ENCODE measurements around the gene FCN1.

DNA sequence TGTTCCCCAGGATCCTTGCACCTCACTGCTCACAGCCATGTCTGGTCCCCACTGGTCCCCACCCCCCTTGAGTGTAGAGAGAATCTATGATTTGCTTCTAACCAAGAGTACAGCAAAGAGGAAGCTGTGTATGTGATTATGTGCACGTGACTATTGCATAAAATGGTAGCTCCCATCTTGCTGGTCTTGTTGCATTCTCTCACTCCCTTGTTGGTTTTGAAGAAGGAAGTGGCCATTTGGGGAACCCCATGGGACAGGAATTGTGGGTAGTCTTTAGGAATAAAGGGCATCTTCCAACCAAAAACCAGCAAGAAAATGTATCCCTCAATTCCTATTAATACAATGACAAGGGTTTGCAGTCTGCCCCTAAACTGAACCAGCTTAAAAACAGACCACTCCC lies 42.3 kb downstream of the FCN1 start:
- TF ChIP-seq, protein P1, sequence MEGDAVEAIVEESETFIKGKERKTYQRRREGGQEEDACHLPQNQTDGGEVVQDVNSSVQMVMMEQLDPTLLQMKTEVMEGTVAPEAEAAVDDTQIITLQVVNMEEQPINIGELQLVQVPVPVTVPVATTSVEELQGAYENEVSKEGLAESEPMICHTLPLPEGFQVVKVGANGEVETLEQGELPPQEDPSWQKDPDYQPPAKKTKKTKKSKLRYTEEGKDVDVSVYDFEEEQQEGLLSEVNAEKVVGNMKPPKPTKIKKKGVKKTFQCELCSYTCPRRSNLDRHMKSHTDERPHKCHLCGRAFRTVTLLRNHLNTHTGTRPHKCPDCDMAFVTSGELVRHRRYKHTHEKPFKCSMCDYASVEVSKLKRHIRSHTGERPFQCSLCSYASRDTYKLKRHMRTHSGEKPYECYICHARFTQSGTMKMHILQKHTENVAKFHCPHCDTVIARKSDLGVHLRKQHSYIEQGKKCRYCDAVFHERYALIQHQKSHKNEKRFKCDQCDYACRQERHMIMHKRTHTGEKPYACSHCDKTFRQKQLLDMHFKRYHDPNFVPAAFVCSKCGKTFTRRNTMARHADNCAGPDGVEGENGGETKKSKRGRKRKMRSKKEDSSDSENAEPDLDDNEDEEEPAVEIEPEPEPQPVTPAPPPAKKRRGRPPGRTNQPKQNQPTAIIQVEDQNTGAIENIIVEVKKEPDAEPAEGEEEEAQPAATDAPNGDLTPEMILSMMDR (IDR thresholded peaks at IDR 0.05; ENCODE audit: poor library complexity) = no peak
- no peak for TF ChIP-seq EZH2phosphoT487 (IDR thresholded peaks at IDR 0.05; ENCODE audit: low read depth, severe bottlenecking, unreplicated experiment)
- TF ChIP-seq EZH2 (IDR thresholded peaks at IDR 0.05; ENCODE audit: borderline replicate concordance) = no peak
